Loucy (cell line): ENCODE measurements around the gene UBE2QL1.

ENCODE experiments used
- H2AFZ ChIP-seq: fragments of 200-600 bp; sonication (generic); 2 replicates; pipeline ENCODE4 v1.6.0; 2016; ENCODE audit warnings: antibody characterized with exemption, mild to moderate bottlenecking, low read length, moderate library complexity
- H3F3A ChIP-seq: fragments of 200-600 bp; 2 replicates; pipeline ENCODE4 v1.6.0; 2016; ENCODE audit warnings: antibody characterized with exemption, low read depth, mild to moderate bottlenecking
- H3K27me3 ChIP-seq: fragments of 200-600 bp; sonication (generic); 2 replicates; pipeline ENCODE4 v1.6.1; 2014; ENCODE audit warnings: low read length, mild to moderate bottlenecking; ENCODE audit not compliant: insufficient read depth, poor library complexity, severe bottlenecking
- H3K36me3 ChIP-seq: fragments of 200-600 bp; sonication (generic); 2 replicates; pipeline ENCODE4 v1.6.1; 2016; ENCODE audit warnings: low read length; ENCODE audit not compliant: insufficient read depth
- H3K4me1 ChIP-seq: fragments of 200-600 bp; sonication (generic); 2 replicates; pipeline ENCODE4 v1.5.1; 2014; ENCODE audit warnings: low read length, mild to moderate bottlenecking; ENCODE audit not compliant: insufficient read depth, poor library complexity, severe bottlenecking
- H3K4me2 ChIP-seq: fragments of 200-600 bp; sonication (generic); 2 replicates; pipeline ENCODE4 v1.6.0; 2014; ENCODE audit warnings: antibody characterized with exemption, low read length, low read depth, mild to moderate bottlenecking; ENCODE audit not compliant: poor library complexity, severe bottlenecking
- H3K4me3 ChIP-seq: fragments of 200-600 bp; sonication (generic); 2 replicates; pipeline ENCODE4 v1.5.1; 2014; ENCODE audit warnings: low read length, mild to moderate bottlenecking, mixed read lengths; ENCODE audit not compliant: poor library complexity, severe bottlenecking
- H3K79me2 ChIP-seq: fragments of 200-600 bp; sonication (generic); 2 replicates; pipeline ENCODE4 v1.6.1; 2014; ENCODE audit warnings: low read length; ENCODE audit not compliant: insufficient read depth
- H3K9ac ChIP-seq: fragments of 200-600 bp; sonication (generic); 2 replicates; pipeline ENCODE4 v1.6.0; 2014; ENCODE audit warnings: mild to moderate bottlenecking, low read depth, low read length, moderate library complexity; ENCODE audit not compliant: poor library complexity, severe bottlenecking
- H3K9me2 ChIP-seq: fragments of 200-600 bp; sonication (generic); replicated peaks from 2 replicates; pipeline ENCODE4 v1.6.1; 2016; ENCODE audit warnings: low read depth, low read length, mixed read lengths
- H3K9me3 ChIP-seq: fragments of 200-600 bp; sonication (generic); 2 replicates; pipeline ENCODE4 v1.6.1; 2014; ENCODE audit warnings: mild to moderate bottlenecking, antibody characterized with exemption, low read length, low read depth; ENCODE audit not compliant: insufficient read depth
- H4K20me1 ChIP-seq: fragments of 200-600 bp; sonication (generic); 2 replicates; pipeline ENCODE4 v1.6.0; 2014; ENCODE audit warnings: antibody characterized with exemption, low read length, mild to moderate bottlenecking; ENCODE audit not compliant: insufficient read depth, poor library complexity, severe bottlenecking
- EZH2phosphoT487 ChIP-seq: fragments of 200-600 bp; IDR thresholded peaks from 2 replicates; pipeline ENCODE4 v1.6.1; 2018; ENCODE audit warnings: antibody characterized with exemption, mild to moderate bottlenecking, moderate library complexity, borderline replicate concordance
- TF ChIP-seq, protein P1 (sequence below): fragments of 200-600 bp; sonication (generic); conservative IDR thresholded peaks from 2 replicates; pipeline ENCODE4 v1.5.1; 2014; ENCODE audit warnings: mild to moderate bottlenecking, antibody characterized with exemption, low read length

Gene UBE2QL1

DNA sequence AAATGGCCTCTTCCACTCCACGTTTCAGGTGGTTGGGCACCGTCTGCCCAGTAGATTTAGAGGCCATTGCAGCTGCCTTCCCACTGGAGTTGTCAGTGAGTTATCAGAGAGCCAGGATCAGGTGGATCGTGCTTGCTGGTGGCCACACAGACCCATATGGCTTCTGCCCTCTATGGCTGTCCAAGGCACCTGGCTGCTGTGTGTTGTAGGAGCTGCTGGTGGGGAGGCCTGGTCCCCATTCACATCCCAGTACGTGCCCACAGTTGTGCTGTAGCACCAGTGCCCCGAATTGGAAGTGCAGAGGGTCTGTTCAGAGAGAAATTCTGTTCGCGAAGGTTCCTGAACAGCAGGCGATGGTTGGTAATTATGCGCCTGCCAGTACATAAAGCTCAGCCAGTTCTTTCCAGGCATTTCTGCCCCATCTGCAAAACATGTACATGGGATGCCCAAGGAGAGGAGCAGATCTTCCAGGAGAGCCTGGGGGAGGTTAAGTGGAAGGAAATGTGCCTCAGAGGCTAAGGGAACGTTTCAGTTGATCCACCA, 41.1 kb downstream of the UBE2QL1 start:
- no peaks in the 10 kb centered on the region for H4K20me1 ChIP-seq
- H3K36me3 ChIP-seq = no peaks in the 10 kb centered on the region
- no peaks in the 10 kb centered on the region for H3F3A ChIP-seq
- no peaks in the 10 kb centered on the region for H3K27me3 ChIP-seq
- no peaks in the 10 kb centered on the region for H3K9me2 ChIP-seq
- H2AFZ ChIP-seq = no peak overlapping the region
- H3K4me3 ChIP-seq = no peak overlapping the region
- no peak overlapping the region for H3K9ac ChIP-seq
- H3K4me1 ChIP-seq = no peaks in the 10 kb centered on the region
- no peak overlapping the region for H3K4me2 ChIP-seq
- no peak for TF ChIP-seq EZH2phosphoT487
- TF ChIP-seq, protein P1, sequence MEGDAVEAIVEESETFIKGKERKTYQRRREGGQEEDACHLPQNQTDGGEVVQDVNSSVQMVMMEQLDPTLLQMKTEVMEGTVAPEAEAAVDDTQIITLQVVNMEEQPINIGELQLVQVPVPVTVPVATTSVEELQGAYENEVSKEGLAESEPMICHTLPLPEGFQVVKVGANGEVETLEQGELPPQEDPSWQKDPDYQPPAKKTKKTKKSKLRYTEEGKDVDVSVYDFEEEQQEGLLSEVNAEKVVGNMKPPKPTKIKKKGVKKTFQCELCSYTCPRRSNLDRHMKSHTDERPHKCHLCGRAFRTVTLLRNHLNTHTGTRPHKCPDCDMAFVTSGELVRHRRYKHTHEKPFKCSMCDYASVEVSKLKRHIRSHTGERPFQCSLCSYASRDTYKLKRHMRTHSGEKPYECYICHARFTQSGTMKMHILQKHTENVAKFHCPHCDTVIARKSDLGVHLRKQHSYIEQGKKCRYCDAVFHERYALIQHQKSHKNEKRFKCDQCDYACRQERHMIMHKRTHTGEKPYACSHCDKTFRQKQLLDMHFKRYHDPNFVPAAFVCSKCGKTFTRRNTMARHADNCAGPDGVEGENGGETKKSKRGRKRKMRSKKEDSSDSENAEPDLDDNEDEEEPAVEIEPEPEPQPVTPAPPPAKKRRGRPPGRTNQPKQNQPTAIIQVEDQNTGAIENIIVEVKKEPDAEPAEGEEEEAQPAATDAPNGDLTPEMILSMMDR = no peak
- H3K79me2 ChIP-seq = no peaks in the 10 kb centered on the region
- H3K9me3 ChIP-seq = no peaks in the 10 kb centered on the region

DNA sequence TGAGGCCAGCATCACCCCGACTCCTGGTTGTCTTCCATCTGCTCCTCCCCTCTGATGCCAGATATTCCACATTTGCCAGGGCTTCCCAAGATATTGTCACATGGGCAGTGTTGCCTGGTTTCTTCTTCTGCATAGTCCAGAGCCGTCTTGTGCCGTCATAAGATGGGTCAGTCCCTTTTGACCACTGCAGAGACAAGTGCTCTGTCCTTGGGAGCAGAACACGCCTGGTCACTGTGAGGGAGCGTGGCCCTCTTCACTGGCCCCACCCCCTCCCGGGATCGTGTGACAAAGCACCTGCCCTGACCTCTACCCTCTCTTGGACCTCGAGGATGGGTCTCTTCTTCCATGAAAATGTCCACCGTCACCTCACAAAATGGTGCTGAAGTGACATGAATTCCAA, 41.6 kb downstream of the UBE2QL1 start:
- H3K9me2 ChIP-seq = no peaks in the 10 kb centered on the region
- H4K20me1 ChIP-seq = no peaks in the 10 kb centered on the region
- H3K4me1 ChIP-seq = no peaks in the 10 kb centered on the region
- no peaks in the 10 kb centered on the region for H3K36me3 ChIP-seq
- H3K9ac ChIP-seq = no peak overlapping the region
- H3F3A ChIP-seq = no peaks in the 10 kb centered on the region
- H3K4me3 ChIP-seq = no peak overlapping the region
- no peak overlapping the region for H2AFZ ChIP-seq
- H3K4me2 ChIP-seq = no peak overlapping the region
- no peaks in the 10 kb centered on the region for H3K79me2 ChIP-seq
- no peaks in the 10 kb centered on the region for H3K9me3 ChIP-seq
- TF ChIP-seq, protein P1 = no peak
- H3K27me3 ChIP-seq = no peaks in the 10 kb centered on the region

DNA sequence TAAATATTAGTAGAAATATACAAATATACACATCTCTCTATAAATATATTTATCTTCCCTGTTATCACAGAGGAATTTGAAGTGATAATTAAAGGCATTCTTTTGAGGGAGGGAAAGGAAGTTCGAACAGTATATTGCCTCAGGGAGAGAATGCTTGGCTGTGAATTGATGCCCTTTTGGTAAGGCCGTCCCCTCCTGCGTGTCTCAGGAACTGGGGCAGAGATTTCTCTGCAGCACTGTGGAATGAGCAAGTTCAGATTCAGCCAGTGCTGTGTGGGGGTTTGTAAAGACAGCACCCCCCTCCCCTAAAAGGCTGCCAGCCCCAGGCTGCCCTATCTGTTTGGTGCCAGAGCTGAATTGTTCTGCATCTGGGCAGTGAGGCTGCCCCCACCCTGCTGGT, 42.0 kb downstream of the UBE2QL1 start:
- Histone ChIP-seq H2AFZ (no peak overlapping the region), H3K9ac (no peak overlapping the region), H4K20me1 (no peaks in the 10 kb centered on the region), H3K36me3 (no peaks in the 10 kb centered on the region), H3K9me2 (no peaks in the 10 kb centered on the region), H3F3A (no peaks in the 10 kb centered on the region), H3K4me3 (no peak overlapping the region), H3K9me3 (no peaks in the 10 kb centered on the region; the same call in 1 of the 2 replicates), H3K79me2 (no peaks in the 10 kb centered on the region), H3K4me1 (no peaks in the 10 kb centered on the region), H3K4me2 (no peak overlapping the region), H3K27me3 (no peaks in the 10 kb centered on the region)
- TF ChIP-seq, protein P1 = no peak
- TF ChIP-seq EZH2phosphoT487 = no peak
